NOMO-1 treated with DMSO at 0.1 percent for 48 hours (cell line): ENCODE data around the gene OR51T1.

Experiments used
- DNase-seq: peaks from one replicate; lab custom pipeline; 2025; ENCODE audit not compliant: unreplicated experiment; lab: John Stamatoyannopoulos, UW

OR51T1 gene

GRCh38 chr11:4924239-4924638 is 42.5 kb downstream of the OR51T1 start, which contains the start of gene OR51G1:
OR51G1 (minus strand) TSS chr11:4924339; CDS start chr11:4924339, 0 bp downstream.
- no peak for DNase-seq

DNA sequence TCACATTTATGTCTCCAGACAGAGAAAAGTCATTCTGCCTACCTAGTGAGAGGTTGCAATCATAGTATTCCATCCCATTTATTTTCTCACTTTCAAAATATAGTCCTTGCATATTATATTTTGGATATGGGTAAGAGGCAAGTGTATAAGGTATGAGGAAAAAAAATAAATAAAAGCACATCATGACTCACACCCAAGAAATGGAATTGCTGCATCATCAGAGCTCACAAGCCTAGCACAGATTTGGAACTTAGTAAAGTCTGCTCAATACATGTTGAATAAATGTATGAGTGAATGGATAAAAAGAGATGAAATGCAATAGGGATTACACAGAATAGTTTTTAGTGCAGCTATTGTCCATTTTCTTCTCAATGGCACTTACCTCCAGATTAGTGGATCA is 44.9 kb downstream of the OR51T1 start:
- no peak for DNase-seq
